HEK293 (cell line): ENCODE data around the gene OPN1MW3.
"Not testable (repeated sequence)": the region's sequence is repeated elsewhere in the genome, so short reads cannot be mapped to it uniquely, and the experiment has no call there.

Experiments
- HOXD13 ChIP-seq: sonication (generic); formaldehyde crosslinking; IDR thresholded peaks from 2 replicates; pipeline ENCODE4 v1.8.0; 2022; ENCODE audit warnings: missing genetic modification reagents, borderline replicate concordance
- REST ChIP-seq: fragments of 450-650 bp; formaldehyde crosslinking; IDR thresholded peaks from 2 replicates; pipeline ENCODE4 v1.5.1; 2016; ENCODE audit warnings: missing biosample characterization, missing genetic modification characterization
- ZNF398 ChIP-seq: fragments of 450-650 bp; formaldehyde crosslinking; IDR thresholded peaks from 2 replicates; pipeline ENCODE4 v1.5.1; 2017; ENCODE audit warnings: missing biosample characterization, missing genetic modification characterization
- ZNF549 ChIP-seq: fragments of 450-650 bp; IDR thresholded peaks from 2 replicates; pipeline ENCODE4 v1.5.1; 2018; ENCODE audit warnings: missing biosample characterization, missing genetic modification characterization, mild to moderate bottlenecking, inconsistent platforms, moderate library complexity
- ZNF571 ChIP-seq: fragments of 450-650 bp; formaldehyde crosslinking; IDR thresholded peaks from 2 replicates; pipeline ENCODE4 v1.5.0; 2017; ENCODE audit warnings: missing biosample characterization, missing genetic modification characterization

GRCh38 chrX:154233620-154234019, 23.8 kb upstream of the OPN1MW3 start:
- TF ChIP-seq HOXD13 (CRISPR knock-in tag); ZNF549; ZNF398 (tag by site-specific recombination); REST (tag by site-specific recombination); ZNF571 (tag by site-specific recombination): not testable (repeated sequence)
